ENCODE results near the gene CGB8. TPM values are rescaled to one million over a fixed set of nuclear protein-coding genes. Genes with fewer than 3 reads are reported as not detected.
"Not testable (repeated sequence)": the region's sequence is repeated elsewhere in the genome, so short reads cannot be mapped to it uniquely, and the experiment has no call there.

Gene CGB8
- total and polyA plus RNA-seq, 2 experiments from 2014 or later = not detected

DNA sequence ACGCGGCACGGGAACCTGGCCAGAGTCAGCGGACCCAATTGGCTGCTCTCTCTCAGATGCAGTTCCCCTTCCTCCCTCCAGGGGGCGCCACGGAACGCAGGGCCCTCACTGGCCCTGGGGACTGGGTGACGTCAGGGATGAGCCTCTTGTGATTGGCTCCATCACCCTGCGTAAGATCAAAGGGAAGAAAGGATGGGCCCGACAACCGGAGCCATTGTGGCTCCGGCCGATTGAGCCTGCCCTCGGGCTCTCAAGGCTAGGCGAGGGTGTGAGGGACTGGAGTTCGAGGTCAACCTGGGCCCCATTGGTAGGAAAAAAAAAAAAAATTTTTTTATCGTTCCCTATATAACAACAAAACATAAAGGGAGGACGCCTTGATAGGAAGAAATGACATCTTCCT, 12.1 kb downstream of the CGB8 start, which contains the start of gene CGB1:
Gene CGB1 (minus strand): TSS at position 81 of the 400 bp plus-strand sequence. CDS start 184 bp downstream, outside the sequence.
- H3K79me2 ChIP-seq (replicated peaks; ENCODE audit: insufficient read depth); H3K27ac Mint-ChIP-seq; H3K9me3 Mint-ChIP-seq; H3K27me3 ChIP-seq (ENCODE audit: insufficient read depth); H3K36me3 Mint-ChIP-seq (ENCODE audit: low read depth); H3K4me1 Mint-ChIP-seq; H3K4me2 ChIP-seq; H3K9me2 ChIP-seq (ENCODE audit: insufficient read depth); H3K36me3 ChIP-seq (ENCODE audit: insufficient read depth); H3K4me1 ChIP-seq (ENCODE audit: insufficient read depth); H3K4me3 Mint-ChIP-seq; H3K27ac ChIP-seq (ENCODE audit: low read depth); H3K4me3 ChIP-seq; H2AFZ ChIP-seq; H4K20me1 ChIP-seq (replicated peaks; ENCODE audit: insufficient read depth); H3F3A ChIP-seq (replicated peaks; ENCODE audit: low read depth): not testable (repeated sequence)
- ATAC-seq = peak; percentile 81
- H3K27me3 Mint-ChIP-seq (ENCODE audit: insufficient read depth, low read depth, poor library complexity) = peaks cover 11% of the 10 kb centered on the region
- DNase-seq (ENCODE audit: low spot score) = peak; percentile 86
- TF ChIP-seq CREB1 (CRISPR knock-in tag; IDR thresholded peaks at IDR 0.05; ENCODE audit: low read depth) = peak; percentile 87
- TF ChIP-seq, protein P1, sequence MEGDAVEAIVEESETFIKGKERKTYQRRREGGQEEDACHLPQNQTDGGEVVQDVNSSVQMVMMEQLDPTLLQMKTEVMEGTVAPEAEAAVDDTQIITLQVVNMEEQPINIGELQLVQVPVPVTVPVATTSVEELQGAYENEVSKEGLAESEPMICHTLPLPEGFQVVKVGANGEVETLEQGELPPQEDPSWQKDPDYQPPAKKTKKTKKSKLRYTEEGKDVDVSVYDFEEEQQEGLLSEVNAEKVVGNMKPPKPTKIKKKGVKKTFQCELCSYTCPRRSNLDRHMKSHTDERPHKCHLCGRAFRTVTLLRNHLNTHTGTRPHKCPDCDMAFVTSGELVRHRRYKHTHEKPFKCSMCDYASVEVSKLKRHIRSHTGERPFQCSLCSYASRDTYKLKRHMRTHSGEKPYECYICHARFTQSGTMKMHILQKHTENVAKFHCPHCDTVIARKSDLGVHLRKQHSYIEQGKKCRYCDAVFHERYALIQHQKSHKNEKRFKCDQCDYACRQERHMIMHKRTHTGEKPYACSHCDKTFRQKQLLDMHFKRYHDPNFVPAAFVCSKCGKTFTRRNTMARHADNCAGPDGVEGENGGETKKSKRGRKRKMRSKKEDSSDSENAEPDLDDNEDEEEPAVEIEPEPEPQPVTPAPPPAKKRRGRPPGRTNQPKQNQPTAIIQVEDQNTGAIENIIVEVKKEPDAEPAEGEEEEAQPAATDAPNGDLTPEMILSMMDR (conservative IDR thresholded peaks at IDR 0.05; ENCODE audit: low read depth in 2 of 2) = peak; percentile 63 to 70

DNA sequence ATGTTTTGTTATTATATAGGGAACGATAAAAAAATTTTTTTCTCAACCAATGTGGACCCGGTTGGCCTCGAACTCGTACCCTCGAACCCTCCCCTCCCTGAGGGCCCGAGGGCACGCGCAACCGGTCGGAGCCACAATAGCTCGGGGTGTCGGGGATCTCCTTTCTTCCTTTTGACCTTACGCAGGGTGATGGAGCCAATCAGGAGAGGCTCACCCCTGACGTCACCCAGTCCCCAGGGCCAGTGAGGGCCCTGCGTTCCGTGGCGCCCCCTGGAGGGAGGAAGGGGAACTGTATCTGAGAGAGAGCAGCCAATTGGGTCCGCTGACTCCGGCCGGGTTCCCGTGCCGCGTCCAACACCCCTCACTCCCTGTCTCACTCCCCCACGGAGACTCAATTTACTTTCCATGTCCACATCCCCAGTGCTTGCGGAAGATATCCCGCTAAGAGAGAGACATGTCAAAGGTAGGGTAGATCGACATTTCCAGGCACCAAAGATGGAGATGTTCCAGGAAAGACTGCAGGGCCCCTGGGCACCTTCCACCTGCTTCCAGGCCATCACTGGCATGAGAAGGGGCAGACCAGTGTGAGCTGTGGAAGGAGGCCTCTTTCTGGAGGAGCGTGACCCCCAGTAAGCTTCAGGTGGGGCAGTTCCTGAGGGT, 17.1 kb downstream of the CGB8 start, which contains the start of gene CGB2:
Gene CGB2 (plus strand): TSS at position 249 of the 660 bp plus-strand sequence. CDS start 206 bp downstream, at position 455.
- not testable (repeated sequence) for H4K20me1 ChIP-seq (replicated peaks; ENCODE audit: insufficient read depth); H3K4me1 Mint-ChIP-seq; H3K4me1 ChIP-seq (ENCODE audit: insufficient read depth); H3K9me3 Mint-ChIP-seq; H3K4me3 ChIP-seq; H3K36me3 ChIP-seq (ENCODE audit: insufficient read depth); H2AFZ ChIP-seq; H3K36me3 Mint-ChIP-seq (ENCODE audit: low read depth); H3K27me3 ChIP-seq (ENCODE audit: insufficient read depth); H3K27ac Mint-ChIP-seq; H3K79me2 ChIP-seq (replicated peaks; ENCODE audit: insufficient read depth); H3K9me2 ChIP-seq (ENCODE audit: insufficient read depth); H3F3A ChIP-seq (replicated peaks; ENCODE audit: low read depth); H3K27ac ChIP-seq (ENCODE audit: low read depth); H3K4me2 ChIP-seq
- Mint-ChIP-seq H3K27me3 (ENCODE audit: insufficient read depth, low read depth, poor library complexity) (peaks cover 20% of the 10 kb centered on the region), H3K4me3 (peak within 1 kb of the TSS; percentile 13; the same call in 1 of the 3 replicates)
- DNase-seq (ENCODE audit: low spot score) (peak; percentile 86), ATAC-seq (peak; percentile 91)
- TF ChIP-seq, protein P1 (conservative IDR thresholded peaks at IDR 0.05; ENCODE audit: low read depth in 2 of 2) = peak; percentile 67 to 70
- peak; percentile 91 for TF ChIP-seq CREB1 (CRISPR knock-in tag; IDR thresholded peaks at IDR 0.05; ENCODE audit: low read depth)

DNA sequence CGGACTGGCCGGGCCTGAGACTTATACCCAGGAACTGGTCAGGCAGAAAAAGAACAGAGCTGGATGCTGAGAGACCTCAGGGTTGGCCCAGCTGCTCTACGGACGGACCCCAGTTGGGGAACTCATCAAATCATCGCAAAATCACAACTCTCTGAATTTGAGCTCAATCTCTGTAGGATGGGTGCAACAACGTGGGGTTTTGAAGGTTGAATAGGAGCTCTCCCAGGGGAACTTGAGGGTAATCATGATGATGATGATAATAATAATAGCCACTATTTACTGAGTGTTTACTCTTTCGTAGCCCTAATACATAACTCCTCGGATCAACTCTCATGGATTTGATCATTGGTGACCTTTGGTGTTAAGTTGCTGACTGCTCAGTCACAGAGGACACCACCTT, 18.6 kb downstream of the CGB8 start:
- H3F3A ChIP-seq (replicated peaks; ENCODE audit: low read depth); H3K4me2 ChIP-seq; H3K27me3 ChIP-seq (ENCODE audit: insufficient read depth); H3K27ac Mint-ChIP-seq; H3K9me3 Mint-ChIP-seq; H3K9me2 ChIP-seq (ENCODE audit: insufficient read depth); H3K4me1 Mint-ChIP-seq; H3K79me2 ChIP-seq (replicated peaks; ENCODE audit: insufficient read depth); DNase-seq (ENCODE audit: low spot score); H3K27ac ChIP-seq (ENCODE audit: low read depth); H3K4me3 Mint-ChIP-seq; H2AFZ ChIP-seq; H4K20me1 ChIP-seq (replicated peaks; ENCODE audit: insufficient read depth); H3K36me3 ChIP-seq (ENCODE audit: insufficient read depth); H3K4me3 ChIP-seq; H3K4me1 ChIP-seq (ENCODE audit: insufficient read depth); ATAC-seq; H3K36me3 Mint-ChIP-seq (ENCODE audit: low read depth): not testable (repeated sequence)
- H3K27me3 Mint-ChIP-seq (ENCODE audit: insufficient read depth, low read depth, poor library complexity) = peaks cover 13% of the 10 kb centered on the region

DNA sequence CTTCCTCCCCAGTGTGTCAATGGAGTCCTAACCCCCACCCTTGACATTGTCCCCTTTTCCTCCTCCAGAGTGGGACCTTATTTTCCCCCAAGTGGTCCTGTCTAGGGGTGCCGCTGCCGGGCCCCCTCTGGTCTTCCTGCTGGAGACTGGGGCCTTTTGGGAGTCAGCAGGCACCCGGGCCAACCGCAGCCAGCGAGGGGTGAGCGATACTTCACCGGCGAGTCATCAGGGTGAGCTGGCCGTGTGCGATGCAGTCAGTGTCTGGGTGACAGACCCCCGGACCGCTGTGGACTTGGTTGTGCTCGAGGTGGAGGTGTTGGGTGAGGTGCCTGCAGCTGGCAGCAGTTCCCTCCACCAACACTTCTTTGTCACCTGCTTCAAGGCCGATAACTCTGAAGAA, 19.2 kb downstream of the CGB8 start:
- H3K27ac ChIP-seq (ENCODE audit: low read depth); H3K27me3 ChIP-seq (ENCODE audit: insufficient read depth); H3K9me3 Mint-ChIP-seq; H3K4me1 Mint-ChIP-seq; H3F3A ChIP-seq (replicated peaks; ENCODE audit: low read depth); H3K27ac Mint-ChIP-seq; H3K36me3 ChIP-seq (ENCODE audit: insufficient read depth); H3K4me3 Mint-ChIP-seq; ATAC-seq; H4K20me1 ChIP-seq (replicated peaks; ENCODE audit: insufficient read depth); H3K4me3 ChIP-seq; H3K4me1 ChIP-seq (ENCODE audit: insufficient read depth); H3K36me3 Mint-ChIP-seq (ENCODE audit: low read depth); DNase-seq (ENCODE audit: low spot score); H3K79me2 ChIP-seq (replicated peaks; ENCODE audit: insufficient read depth); H2AFZ ChIP-seq; H3K9me2 ChIP-seq (ENCODE audit: insufficient read depth); H3K4me2 ChIP-seq: not testable (repeated sequence)
- H3K27me3 Mint-ChIP-seq (ENCODE audit: insufficient read depth, low read depth, poor library complexity) = peaks cover 13% of the 10 kb centered on the region

GRCh38 chr19:49028686-49029085, 20.2 kb downstream of the CGB8 start:
- H4K20me1 ChIP-seq (replicated peaks; ENCODE audit: insufficient read depth); H3K4me1 Mint-ChIP-seq; H3K4me1 ChIP-seq (ENCODE audit: insufficient read depth); H3K36me3 Mint-ChIP-seq (ENCODE audit: low read depth); H3K9me2 ChIP-seq (ENCODE audit: insufficient read depth); H3K27ac Mint-ChIP-seq; ATAC-seq; H3K36me3 ChIP-seq (ENCODE audit: insufficient read depth); H3F3A ChIP-seq (replicated peaks; ENCODE audit: low read depth); H3K27ac ChIP-seq (ENCODE audit: low read depth); H2AFZ ChIP-seq; H3K9me3 Mint-ChIP-seq; H3K4me3 Mint-ChIP-seq; H3K79me2 ChIP-seq (replicated peaks; ENCODE audit: insufficient read depth); H3K27me3 ChIP-seq (ENCODE audit: insufficient read depth); H3K4me2 ChIP-seq; H3K4me3 ChIP-seq; DNase-seq (ENCODE audit: low spot score): not testable (repeated sequence)
- H3K27me3 Mint-ChIP-seq (ENCODE audit: insufficient read depth, low read depth, poor library complexity) = peaks cover 13% of the 10 kb centered on the region
